Amniotic stem cell (primary cell): ENCODE measurements around the gene MACROD1.

ENCODE experiments used
- DNase-seq: peaks from one replicate; lab custom pipeline; 2025; lab: John Stamatoyannopoulos, UW

MACROD1 gene

GRCh38 chr11:64035081-64035524 is 130.8 kb downstream of the MACROD1 start:
- no peak for DNase-seq

GRCh38 chr11:64034411-64034811 is 131.5 kb downstream of the MACROD1 start:
- DNase-seq: no peak

GRCh38 chr11:64032050-64032449 is 133.9 kb downstream of the MACROD1 start:
- no peak for DNase-seq

DNA sequence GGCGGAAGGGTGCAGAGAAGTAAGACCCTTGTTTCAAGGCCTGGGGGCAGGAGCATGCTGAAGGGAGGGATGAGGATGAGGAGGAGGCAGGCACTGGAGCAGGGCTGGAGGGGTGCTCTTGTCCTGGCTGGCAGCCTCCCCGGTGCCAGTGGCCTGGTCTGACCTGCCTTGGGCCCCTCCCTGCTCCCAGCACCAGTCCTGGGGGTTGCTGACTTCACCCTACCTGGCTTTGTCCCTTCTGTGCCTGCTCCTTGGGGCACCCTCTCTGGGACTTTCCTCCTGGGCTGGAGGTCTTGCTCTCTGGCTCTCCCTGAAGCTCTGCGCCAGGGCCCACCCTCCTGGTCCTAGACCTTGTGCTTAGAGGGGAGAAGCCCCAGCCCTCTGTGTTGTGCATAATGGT is 134.9 kb downstream of the MACROD1 start:
- no peak for DNase-seq

DNA sequence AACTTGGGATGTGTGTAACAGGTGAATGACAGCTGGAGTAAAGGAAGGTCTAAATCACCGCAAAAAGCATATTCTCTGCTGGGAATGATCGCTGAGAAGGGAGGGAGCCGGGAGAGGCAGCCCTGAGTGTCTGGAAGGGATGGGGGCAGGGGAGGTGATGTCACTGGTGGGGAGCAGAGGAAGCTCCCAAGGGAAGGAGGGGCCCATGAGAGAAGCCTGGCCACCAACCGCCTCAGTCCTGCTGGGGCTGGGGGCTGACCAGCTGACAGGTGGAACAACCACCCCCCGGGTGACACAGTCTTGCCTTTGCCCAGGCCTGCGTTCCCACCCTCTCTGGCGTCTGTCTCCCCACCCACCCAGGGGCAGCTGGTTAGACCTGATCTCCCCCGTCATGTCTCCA is 136.1 kb downstream of the MACROD1 start:
- DNase-seq: no peak

DNA sequence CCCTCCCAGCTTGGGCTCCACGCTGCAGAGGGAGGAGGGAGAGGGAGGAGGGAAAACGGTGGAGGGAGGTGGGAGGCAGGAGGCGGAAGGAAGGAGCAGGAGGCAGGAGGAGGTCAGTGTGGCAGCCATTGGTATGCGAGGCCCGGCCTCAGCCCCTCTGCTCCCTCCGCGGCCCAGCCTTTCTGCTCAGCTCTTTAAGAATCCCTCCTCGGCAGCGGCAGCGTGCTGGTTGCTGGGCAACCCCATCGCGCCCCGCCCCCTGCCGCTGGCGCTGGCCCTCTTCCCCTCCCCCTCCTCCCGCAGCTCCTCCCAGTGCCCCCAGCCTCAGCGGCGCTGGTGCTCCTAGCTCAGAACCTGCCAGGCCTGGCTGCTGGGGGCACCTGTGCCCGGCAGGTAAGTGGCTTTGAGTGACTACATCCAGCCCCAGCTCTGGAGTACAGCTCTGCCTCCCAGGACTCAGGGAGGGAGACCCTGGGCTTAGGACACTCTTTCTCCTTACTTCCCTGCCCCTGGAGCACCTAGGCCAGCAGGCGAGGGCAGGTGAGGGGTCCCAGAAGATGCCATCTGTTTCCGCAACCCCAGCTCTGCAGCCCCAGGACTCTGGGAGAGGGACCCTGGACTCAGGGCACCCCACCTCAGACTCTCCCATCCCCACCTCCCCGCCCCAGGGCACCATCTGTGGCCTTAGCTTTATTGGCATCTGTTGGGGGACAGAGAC is 137.4 kb downstream of the MACROD1 start:
- DNase-seq: no peak

DNA sequence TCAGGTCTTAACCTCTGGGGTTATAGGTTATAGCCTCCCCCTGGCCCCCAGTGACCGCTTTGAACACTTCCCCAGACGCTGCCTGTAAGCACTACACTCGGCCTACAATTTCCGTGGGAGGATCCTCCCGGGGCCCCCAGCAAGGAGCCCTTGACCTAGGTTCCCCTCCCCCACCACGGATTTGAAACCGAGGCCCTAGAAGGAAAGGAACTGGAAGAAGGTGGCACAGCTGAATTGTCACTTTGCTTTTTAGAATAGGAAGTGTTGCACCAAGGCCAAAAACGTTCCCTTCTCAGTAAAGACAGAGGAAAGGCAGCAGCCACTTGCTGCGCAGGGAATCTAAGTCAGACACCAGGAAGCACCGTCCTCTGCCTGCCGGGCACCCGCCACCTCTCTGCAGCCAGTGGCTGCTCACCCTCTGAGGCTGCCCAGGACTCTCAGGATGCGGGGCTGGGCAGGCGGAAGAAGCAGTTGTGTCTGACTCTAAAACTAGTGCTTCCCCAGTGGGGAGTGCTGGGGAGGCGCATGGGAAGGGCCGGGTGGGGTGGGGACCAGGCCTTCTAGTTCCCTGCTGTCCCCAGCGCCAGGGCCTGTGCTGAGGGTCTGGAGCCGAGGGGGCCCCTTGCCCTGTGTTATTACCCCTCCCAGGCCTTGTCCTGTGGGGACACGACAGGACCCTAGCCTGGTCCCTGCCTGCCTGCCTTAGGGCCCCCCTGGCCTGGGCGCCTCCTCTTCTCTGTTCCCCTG is 138.1 kb downstream of the MACROD1 start:
- DNase-seq: no peak

DNA sequence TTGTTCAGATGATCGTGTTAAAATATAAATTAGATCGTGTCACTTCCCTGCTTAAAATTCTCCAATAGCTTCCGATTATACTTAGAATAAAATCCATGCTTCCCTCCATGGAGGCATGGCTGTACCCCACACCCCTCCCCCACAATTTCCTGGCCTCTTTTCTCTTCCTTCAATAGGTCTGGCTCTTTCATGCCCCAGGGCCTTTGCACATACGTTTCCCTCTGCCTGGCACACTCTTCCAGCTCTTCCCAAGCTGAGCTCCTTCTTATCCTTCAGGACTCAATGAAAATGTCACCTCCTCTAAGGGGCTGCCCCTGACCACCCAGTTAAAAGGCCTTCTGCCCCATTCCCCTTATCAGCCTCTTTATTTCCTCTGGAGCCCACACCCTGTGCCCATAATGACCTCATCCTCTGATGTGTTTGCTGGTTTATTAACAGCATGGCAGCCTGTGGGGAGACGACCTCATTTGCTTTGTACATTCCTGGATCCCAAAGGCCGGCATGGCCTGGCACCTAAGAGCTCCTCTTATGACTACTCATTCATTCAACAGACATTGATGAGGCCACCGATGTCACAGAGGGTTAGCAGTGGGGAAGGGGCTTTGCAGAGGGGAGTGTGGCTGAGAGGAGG is 139.2 kb downstream of the MACROD1 start:
- DNase-seq: no peak

DNA sequence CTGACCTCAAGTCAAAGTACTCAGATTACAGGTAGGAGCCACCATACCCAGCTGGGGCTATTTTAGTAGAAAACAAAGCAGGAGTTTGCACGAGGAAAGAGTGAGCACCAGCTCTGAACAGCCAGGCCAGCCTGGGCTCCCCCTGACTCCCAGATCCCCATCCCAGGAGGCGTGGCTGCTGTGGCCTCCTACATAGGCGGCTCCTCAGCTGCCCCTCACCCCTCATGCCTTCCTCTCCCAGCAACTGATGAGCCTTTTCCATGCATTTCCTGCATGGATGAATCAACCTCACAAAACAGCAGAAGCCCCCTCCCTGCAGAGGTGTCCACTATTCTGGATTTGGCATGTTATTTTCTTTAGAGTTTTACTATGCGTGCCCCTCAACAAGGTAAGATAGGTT is 140.7 kb downstream of the MACROD1 start:
- DNase-seq: no peak

GRCh38 chr11:64023712-64024710 is 141.9 kb downstream of the MACROD1 start:
- DNase-seq: no peak

DNA sequence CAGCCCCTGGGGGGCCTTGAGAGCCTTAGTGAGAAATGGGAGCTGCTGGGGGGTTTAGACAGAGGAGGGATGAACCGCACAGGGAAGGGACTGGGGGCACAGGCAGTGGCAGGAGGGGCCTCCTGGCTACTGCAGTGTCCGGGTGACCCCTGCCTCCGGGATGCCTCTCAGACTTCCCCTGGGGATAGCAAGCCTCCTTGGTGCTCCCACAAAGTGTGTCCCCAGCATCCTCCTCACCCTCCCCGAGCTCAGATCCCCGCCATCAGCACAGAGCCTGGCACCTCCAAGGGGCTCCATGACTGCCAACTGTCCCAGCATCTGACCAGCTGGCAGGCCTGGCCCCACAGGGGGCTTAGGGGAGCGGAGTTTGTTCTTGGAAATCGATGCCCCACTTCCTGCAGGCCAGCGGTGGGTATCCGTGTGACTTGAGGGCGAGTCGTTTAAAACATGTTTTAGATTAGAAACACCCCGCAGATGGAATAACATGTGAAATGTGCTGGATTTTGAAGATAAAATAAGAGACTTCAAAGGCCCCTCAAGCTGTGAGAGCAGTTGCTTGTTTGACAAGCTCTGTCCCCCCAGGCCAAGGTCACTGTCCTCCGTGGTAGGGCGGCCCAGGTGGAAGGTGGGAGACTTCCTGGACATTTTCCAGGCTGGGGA is 143.7 kb downstream of the MACROD1 start:
- DNase-seq: no peak

GRCh38 chr11:64021757-64022093 is 144.2 kb downstream of the MACROD1 start:
- DNase-seq: no peak

GRCh38 chr11:64020976-64021756 is 144.7 kb downstream of the MACROD1 start:
- no peak for DNase-seq

- no peak for DNase-seq
Observed at GRCh38 chr11:64019106-64020037, 146.5 kb downstream of the MACROD1 start.

DNA sequence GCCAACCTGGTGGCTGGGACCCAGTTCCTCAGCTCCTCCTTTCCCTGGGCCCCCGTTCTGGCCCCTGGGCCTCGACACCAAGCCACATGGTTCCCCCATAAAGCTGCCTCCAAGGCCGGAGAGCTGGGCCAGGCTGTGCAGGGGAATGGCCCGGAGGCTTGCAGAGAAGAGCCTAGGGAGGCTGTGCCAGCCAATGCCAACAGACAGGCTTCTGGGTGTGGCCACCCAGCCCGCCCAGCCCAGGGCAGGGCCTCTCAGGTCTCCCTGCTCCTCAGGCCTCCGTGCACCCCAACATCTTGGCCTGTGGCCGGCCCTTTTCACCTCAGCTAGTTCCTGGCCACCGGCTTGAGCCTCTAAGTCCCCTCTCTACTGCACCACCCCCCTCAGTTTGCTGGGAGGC is 147.6 kb downstream of the MACROD1 start:
- DNase-seq: no peak

- no peak for DNase-seq
Observed at GRCh38 chr11:64017945-64018224, 148.0 kb downstream of the MACROD1 start.

GRCh38 chr11:64015935-64016845 is 149.7 kb downstream of the MACROD1 start:
- DNase-seq: no peak

DNA sequence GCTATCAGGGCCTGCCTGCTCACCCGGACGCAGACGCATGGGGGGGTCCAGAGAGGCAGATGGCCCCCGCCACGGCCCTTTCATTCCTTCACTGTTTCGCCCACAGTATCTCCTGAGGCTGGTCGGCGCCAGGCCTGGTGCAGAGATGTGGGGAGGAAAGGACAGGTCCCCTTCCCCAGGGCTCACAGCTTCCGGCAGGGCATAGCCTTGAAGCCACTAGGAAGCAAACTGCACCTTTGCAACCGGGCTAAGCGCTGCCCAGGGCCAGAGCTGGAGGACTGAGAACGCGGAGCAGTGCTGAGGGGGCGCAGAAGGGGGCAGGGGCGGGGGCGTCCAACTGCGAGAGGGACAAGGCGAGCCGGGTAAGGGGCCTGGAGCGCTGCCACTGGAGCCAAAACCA is 150.4 kb downstream of the MACROD1 start:
- DNase-seq: no peak

- DNase-seq: no peak
Observed at GRCh38 chr11:64014356-64014755, 151.6 kb downstream of the MACROD1 start.
